KBM-7 (cell line): ENCODE results near the gene PRKCE.
"Not testable (repeated sequence)": the region's sequence is repeated elsewhere in the genome, so short reads cannot be mapped to it uniquely, and the experiment has no call there.

ENCODE experiments used
- DNase-seq: peaks from one replicate; pipeline ENCODE4 v3.0.0-alpha.2; 2015
- in situ Hi-C: fragments of 300-500 bp; cut with MboI; formaldehyde crosslinking; loops from 2 replicates; pipeline ENCODE4 v1.14.3; 2020; ENCODE audit warnings: low sequenced_read_pairs, low pct_unique_long_range_greater_than_20kb, mixed read lengths

Gene PRKCE

GRCh38 chr2:45858872-45859271 lies 207.4 kb downstream of the PRKCE start:
- in situ Hi-C loops, DNase-seq: not testable (repeated sequence)

GRCh38 chr2:45859682-45860081 lies 208.2 kb downstream of the PRKCE start:
- no peak for DNase-seq
- in situ Hi-C loops = no loop called here

DNA sequence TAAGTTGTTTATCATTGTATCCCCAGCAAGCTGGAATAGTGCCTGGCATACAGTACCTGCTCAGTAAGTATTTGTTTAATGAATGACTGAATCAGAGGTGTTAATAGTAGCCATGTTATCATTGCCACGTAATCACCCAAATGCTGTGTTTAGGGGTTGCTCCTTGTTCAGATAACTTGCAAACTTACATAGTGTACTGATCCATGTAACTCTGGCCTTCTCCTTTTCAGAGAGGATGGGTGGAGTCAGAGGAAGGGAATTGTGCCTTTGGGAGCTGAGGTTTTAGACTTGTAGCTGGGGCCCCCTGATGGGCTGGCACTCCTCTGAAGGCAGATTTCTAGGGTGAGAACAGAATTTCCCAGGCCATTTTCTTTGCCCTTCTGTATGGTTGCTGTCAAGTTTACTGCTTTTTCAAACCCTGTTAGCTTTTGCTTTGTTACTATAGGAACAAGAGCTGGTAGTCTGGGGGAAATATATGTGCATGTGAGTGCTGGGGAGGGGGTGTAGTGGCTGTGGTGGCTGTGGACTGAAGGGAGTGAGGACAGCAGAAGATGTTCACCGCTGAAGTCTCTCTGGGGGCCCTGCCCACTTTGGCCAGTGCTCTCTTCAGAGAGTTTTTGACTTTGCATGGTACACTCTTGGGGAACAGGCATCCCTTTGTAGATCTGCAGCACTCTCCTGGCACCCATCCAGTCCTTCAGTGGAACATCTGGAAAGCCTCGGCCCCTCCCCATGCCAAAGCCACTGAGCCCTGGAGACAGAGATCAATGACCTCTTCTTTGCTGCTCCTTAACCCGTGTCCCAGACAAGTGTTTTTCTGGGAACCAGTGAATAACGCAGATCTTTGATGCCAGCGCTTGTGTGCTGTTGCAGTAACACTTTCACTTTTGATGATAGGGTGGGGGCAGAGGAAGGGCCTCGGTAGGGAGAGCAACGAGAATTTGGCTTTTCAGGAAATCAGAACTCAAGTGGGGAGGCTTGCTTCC lies 209.0 kb downstream of the PRKCE start:
- DNase-seq = peak; percentile 65

DNA sequence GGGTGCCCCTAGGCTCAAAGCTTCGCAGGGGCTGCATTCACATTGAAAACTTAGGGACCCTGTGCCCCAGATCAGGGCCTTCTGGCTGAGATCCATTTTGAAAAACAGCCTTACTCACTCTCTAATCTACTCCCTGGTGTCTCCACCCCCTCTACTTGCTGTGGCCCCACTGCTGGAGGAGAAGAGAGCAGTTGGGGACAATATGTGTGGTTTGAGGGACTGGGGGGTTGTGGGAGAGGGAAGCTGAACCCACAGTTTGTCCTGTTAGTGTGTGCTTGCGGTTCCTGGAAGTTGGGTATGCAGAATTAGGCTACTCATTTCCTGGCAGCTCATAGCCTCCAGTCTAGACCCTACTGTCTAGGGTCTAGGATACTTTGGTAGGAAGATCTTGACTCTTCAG lies 211.4 kb downstream of the PRKCE start:
- in situ Hi-C loops = no loop called here
- DNase-seq = peak; percentile 80

More for the DNA sequence above, 209.0 kb downstream of the PRKCE start:
- in situ Hi-C loops = no loop called here

DNA sequence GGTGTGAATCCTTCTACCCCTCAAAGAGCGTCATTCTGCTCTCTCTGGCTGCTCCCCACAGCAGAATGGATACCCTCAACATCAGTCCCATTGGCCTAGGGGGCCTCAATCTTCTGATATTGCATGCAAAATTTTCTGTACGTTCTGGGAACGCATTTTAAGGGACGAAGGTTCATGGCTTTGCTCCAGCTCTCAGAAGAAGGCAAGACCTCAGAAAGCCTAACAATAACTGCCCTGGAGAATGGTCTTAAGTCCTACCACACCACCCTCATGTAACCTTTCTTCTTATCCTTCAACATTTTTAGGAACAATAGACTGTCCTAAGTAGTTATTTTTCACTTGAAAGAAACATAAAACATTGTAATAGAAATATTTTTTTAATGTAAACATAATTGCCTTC lies 212.6 kb downstream of the PRKCE start:
- in situ Hi-C loops = no loop called here
- no peak for DNase-seq

GRCh38 chr2:45867349-45867748 lies 215.9 kb downstream of the PRKCE start:
- DNase-seq = no peak
- in situ Hi-C loops = no loop called here

DNA sequence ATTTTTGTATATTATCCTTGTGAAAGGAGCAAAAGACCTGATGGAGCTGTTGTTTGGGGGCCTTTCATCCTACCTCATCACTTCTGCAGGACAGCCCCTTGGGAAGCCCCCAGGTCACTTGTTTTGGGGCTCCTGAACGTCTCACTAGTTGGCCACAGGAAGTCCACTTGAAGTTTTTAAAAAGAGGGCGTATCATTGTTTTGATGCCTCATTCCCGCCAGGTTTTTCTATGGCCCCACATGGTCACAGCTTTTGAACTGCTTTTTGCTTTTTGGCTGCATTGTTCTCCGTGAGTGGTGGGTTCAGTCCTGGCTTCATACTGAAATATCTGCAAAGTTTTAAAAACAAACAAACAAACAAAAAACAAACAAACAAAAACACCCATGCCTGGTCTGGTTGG lies 216.3 kb downstream of the PRKCE start:
- in situ Hi-C loops = no loop called here
- no peak for DNase-seq

DNA sequence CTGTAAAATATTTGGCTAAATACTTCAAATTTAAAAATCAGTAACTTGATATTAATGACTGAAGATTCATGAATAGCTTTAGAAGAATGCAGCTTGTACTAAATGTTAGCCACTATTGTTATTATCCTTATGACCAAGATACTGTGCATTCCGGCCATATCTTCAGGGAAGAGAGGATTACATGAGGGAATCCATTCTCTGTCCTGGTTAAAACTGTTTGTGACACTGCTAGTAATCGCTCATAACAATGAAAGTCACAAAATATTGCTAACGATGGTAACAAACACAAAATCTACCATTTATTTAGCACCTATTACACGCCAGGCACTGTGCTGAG lies 217.7 kb downstream of the PRKCE start:
- in situ Hi-C loops = no loop called here
- no peak for DNase-seq

DNA sequence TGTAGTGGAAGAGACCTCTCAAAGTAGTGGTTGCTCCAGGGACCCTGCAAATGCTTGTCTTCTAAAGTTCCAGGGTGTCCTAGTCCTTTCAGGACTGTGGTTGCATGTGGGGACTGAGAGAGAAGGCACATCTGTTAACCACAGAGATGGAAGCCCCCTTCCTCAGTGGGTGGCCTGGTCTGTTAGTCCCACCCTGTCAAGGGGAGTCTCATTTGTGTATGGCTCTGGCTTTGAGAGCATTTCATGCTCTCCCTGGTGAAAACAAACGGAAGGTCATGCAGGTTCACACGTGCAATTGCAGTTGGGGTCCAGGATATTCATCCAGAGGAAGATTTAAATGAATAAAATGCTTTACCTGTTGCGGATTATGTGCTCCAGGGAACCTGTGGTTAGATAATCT lies 219.6 kb downstream of the PRKCE start:
- in situ Hi-C loops = no loop called here
- no peak for DNase-seq

GRCh38 chr2:45871541-45871940 lies 220.1 kb downstream of the PRKCE start:
- in situ Hi-C loops = no loop called here
- no peak for DNase-seq

GRCh38 chr2:45872211-45872610 lies 220.7 kb downstream of the PRKCE start:
- DNase-seq = no peak
- in situ Hi-C loops = no loop called here

- no peak for DNase-seq
- in situ Hi-C loops = no loop called here
Measured at GRCh38 chr2:45874344-45874743, 222.9 kb downstream of the PRKCE start.

DNA sequence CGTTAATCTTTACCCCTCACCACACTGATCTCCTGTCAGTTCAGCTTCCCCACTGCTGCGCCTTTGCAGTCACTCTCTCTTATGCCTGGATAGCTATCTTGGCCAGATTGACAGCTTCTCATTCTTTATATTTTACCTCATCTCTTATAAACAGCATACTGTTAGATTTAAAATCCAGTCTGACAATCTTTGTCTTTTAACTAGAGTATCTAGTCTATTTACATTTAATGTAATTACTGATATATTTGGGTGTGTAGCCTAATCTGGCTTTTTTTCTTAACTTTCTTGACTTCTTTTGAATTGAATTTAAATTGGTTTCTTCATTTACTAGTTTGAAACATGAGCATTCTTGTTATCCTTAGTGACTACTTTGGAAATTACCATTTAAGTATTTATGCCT lies 225.1 kb downstream of the PRKCE start:
- in situ Hi-C loops = no loop called here
- DNase-seq = no peak

DNA sequence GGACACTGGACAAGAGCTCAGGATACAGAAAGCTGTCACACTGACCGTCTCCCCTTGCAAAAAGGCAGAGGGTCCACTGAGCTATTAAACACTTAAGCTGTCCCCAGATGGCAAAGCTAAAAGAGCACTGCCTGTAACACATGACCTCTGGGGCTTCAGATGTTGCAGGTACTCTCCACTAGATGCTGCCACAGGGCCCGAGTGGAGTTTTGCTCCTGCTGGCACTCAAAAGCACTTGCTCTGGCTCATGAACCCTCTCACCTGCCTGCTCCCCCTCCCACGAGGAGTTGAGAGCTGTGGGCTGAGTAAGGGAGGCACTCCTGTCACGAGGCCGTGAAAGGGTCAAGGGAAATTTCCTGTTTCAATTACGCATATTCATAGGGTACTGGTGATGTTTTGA lies 227.9 kb downstream of the PRKCE start:
- DNase-seq = no peak
- in situ Hi-C loops = no loop called here

GRCh38 chr2:45879936-45880335 lies 228.5 kb downstream of the PRKCE start:
- in situ Hi-C loops = no loop called here
- no peak for DNase-seq

DNA sequence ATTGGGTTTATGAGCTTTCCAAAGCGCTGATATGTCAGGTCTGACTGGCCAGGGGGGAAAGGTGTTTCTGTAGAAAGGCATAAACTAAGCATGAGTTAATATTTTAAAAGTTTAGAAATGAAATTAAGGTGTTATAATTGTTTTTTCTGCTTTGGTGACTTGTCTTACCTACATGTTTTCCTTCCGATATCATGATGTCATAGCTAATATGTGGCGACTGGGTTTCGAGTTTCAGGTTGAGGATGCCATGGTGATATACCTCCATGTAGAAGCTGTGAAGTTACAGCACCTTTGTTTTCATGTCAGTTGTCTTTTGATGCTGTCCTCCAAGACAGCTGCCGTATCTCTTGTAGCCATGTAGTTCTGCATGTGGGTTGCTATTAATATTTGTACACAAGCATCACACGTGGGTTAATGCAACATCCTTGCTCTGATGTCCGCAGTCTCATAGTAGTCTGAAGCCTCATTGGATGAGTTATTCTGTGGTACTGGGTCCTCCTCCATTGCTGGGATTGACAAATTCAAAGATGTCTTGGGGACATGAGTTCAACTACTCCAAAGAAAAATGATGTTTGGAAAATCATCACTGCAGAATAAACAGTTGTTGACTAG lies 230.6 kb downstream of the PRKCE start:
- in situ Hi-C loops = no loop called here
- no peak for DNase-seq

DNA sequence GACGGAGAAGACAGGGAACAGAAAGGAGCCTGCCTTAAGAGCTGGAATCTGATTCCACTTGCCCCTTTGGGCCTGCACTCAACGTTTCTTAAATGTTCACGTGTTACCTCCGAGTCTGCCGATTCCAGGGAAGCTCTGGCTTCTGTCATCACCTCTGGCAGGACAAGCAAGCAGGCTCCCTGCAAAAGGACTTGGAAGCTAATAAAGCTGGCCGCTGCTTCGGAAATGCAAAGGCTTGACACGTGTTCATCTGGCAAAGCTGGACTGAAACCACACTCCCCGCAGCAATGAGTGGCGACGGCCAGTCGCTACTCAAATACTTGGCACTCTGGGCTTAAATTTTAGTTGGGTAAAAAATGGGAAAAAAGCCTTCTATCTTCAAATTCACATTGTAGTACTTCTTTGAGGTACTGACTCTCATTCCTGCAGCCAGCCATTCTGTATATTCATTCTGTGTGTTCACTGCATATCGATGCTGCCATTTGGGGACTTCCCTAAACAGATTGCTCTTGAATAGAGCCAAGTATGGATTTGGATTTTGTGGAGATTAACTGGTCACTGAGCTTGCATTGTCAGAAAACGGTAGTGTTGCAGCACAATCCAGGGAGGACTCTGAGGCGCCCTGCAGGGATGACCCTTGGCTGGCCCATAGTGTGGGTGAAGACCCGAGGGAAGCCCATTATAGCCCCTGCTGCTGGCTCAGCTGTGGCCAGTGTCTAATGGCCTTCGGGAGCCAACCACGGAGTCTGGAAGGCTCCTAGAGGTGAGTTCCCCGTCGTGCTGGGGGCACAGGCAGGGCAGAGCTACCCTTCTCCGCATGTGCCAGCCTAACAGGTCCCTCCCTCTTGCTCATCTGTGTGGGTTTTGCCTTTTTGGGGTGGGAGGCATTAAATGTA lies 231.5 kb downstream of the PRKCE start:
- no peak for DNase-seq
- in situ Hi-C loops = no loop called here

GRCh38 chr2:45883603-45884000 lies 232.1 kb downstream of the PRKCE start:
- DNase-seq = no peak
- in situ Hi-C loops = no loop called here

- in situ Hi-C loops = no loop called here
- DNase-seq = no peak
Measured at GRCh38 chr2:45884126-45884525, 232.7 kb downstream of the PRKCE start.

- in situ Hi-C loops = no loop called here
- no peak for DNase-seq
Measured at GRCh38 chr2:45885171-45885621, 233.7 kb downstream of the PRKCE start.
